HG02970 (cell line): ENCODE measurements around the gene EDDM13.
A peak's percentile ranks its signal among the peaks of the same experiment; 100 is the strongest.
"Not testable (repeated sequence)": the region's sequence is repeated elsewhere in the genome, so short reads cannot be mapped to it uniquely, and the experiment has no call there.

Experiments
- ATAC-seq: cut with Tn5 transposase; IDR thresholded peaks from one replicate; pipeline ENCODE4 v1.9.1; 2021; ENCODE audit warnings: mild to moderate bottlenecking, moderate library complexity, moderate number of reproducible peaks; ENCODE audit not compliant: unreplicated experiment, low FRiP score

Gene EDDM13

GRCh38 chr19:56294549-56294948 is 22.0 kb downstream of the EDDM13 start:
- ATAC-seq = no peak

- ATAC-seq = no peak
Observed at GRCh38 chr19:56295531-56296455, 23.2 kb downstream of the EDDM13 start.

GRCh38 chr19:56297010-56297409 is 24.5 kb downstream of the EDDM13 start:
- ATAC-seq = no peak

GRCh38 chr19:56299688-56300087 is 27.1 kb downstream of the EDDM13 start:
- ATAC-seq = no peak

GRCh38 chr19:56301155-56301554 is 28.6 kb downstream of the EDDM13 start:
- no peak for ATAC-seq

GRCh38 chr19:56301886-56302620 is 29.5 kb downstream of the EDDM13 start:
- no peak for ATAC-seq

GRCh38 chr19:56304243-56304642 is 31.7 kb downstream of the EDDM13 start:
- ATAC-seq = no peak

- ATAC-seq = no peak
Observed at GRCh38 chr19:56306016-56306415, 33.5 kb downstream of the EDDM13 start.

- ATAC-seq = not testable (repeated sequence)
Observed at GRCh38 chr19:56307062-56307461, 34.5 kb downstream of the EDDM13 start.

- no peak for ATAC-seq
Observed at GRCh38 chr19:56308792-56309191, 36.2 kb downstream of the EDDM13 start.

- ATAC-seq = no peak
Observed at GRCh38 chr19:56309511-56310185, 37.1 kb downstream of the EDDM13 start.

GRCh38 chr19:56310462-56310861 is 37.9 kb downstream of the EDDM13 start:
- ATAC-seq = no peak

- no peak for ATAC-seq
Observed at GRCh38 chr19:56312342-56312741, 39.8 kb downstream of the EDDM13 start.

GRCh38 chr19:56312787-56313657 is 40.5 kb downstream of the EDDM13 start:
- ATAC-seq = no peak

- ATAC-seq = no peak
Observed at GRCh38 chr19:56314018-56314380, 41.5 kb downstream of the EDDM13 start.

- peak; percentile 73 for ATAC-seq
Observed at GRCh38 chr19:56314381-56315076, 42.0 kb downstream of the EDDM13 start, which contains the start of gene ZSCAN5A. Gene ZSCAN5A (minus strand): TSS chr19:56314839. CDS start chr19:56225046, 89,793 bp downstream.

- peak; percentile 89 for ATAC-seq
Observed at GRCh38 chr19:56315077-56315828, 42.7 kb downstream of the EDDM13 start.

GRCh38 chr19:56316728-56317127 is 44.2 kb downstream of the EDDM13 start:
- no peak for ATAC-seq

GRCh38 chr19:56317749-56318148 is 45.2 kb downstream of the EDDM13 start:
- ATAC-seq = no peak
